Measurements from ENCODE around the gene PRLHR.

Gene PRLHR

DNA sequence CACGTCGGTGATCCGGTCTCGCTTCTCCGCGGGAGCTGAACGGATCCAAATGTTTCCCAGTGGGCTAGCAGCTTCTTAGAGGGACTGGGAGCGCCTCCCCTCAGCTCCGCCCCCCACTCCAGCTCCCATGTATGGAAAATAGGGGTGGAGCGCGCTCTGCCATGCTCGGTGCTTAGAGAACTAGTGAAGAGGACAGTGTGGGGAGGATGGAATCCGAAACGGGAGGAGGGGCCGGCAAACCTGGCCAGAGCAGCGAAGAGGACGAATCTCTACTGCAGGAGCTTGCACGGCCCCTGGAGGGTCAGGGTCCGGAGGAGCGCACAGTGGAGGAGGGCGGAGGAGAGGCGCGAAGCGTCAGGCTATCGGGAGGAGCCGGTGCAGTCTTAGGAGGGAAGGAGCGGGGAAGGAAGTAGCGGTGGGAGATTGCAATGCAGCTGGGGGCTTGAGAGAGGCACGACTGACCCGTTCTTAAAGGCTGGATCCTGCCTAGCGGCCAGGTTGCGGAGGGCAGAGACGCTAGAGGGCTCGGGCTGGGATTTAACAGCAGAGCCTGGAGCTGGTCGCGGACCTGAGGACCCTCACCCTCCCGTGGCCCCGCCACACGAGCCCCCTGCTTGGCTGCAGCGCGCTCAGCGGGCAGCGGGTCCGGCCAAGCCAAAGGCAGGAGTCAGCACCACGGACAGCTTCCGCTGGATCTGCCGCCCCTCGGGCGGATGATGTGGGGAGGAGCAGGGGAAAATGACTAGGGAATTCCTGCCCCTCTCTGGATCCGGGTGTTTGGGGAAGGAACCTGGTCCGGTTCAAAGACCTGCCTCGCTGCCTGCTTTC is at the start of gene PRLHR:
PRLHR (minus strand) TSS at position 51 of the 828 bp plus-strand sequence. CDS start 404 bp downstream, outside the sequence.
- TF ChIP-seq, protein P1, sequence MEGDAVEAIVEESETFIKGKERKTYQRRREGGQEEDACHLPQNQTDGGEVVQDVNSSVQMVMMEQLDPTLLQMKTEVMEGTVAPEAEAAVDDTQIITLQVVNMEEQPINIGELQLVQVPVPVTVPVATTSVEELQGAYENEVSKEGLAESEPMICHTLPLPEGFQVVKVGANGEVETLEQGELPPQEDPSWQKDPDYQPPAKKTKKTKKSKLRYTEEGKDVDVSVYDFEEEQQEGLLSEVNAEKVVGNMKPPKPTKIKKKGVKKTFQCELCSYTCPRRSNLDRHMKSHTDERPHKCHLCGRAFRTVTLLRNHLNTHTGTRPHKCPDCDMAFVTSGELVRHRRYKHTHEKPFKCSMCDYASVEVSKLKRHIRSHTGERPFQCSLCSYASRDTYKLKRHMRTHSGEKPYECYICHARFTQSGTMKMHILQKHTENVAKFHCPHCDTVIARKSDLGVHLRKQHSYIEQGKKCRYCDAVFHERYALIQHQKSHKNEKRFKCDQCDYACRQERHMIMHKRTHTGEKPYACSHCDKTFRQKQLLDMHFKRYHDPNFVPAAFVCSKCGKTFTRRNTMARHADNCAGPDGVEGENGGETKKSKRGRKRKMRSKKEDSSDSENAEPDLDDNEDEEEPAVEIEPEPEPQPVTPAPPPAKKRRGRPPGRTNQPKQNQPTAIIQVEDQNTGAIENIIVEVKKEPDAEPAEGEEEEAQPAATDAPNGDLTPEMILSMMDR (IDR thresholded peaks at IDR 0.05; ENCODE audit: low read depth, low read length): no peak
- TF ChIP-seq POLR2A (IDR thresholded peaks at IDR 0.05; ENCODE audit: extremely low read depth, insufficient read length) (no peak), MYC (IDR thresholded peaks at IDR 0.05; ENCODE audit: low read depth, low read length) (no peak)
- TF ChIP-seq, protein P2, sequence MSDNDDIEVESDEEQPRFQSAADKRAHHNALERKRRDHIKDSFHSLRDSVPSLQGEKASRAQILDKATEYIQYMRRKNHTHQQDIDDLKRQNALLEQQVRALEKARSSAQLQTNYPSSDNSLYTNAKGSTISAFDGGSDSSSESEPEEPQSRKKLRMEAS (IDR thresholded peaks at IDR 0.05; ENCODE audit: low read depth, low read length): no peak
- H3K4me3 ChIP-seq (ENCODE audit: low read depth, low read length): no peak within 1 kb of the TSS
- DNase-seq (ENCODE audit: low read depth): peak; percentile 8

DNA sequence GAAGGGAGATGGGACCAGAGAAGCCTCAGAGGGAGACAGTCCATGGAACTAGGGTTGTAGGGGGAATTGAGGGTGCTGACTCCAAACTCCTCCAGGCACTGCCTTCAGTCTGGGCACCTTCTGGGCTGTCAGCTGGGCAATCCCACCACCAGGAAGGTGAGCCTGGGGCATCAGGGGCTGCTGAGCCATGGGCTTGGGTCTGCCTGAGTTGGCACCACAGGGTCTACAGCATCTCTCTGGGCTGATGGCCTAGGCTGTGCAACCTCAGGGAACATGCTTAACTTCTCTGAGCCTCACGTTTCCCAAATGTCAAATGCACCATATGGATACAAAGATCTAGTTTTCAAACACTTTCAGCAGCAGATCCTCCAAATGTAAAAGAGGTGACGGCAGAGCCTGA is 46.8 kb upstream of the PRLHR start:
- DNase-seq (ENCODE audit: low read depth): no peak
- TF ChIP-seq, protein P1 (IDR thresholded peaks at IDR 0.05; ENCODE audit: low read depth, low read length): no peak
- no peak for TF ChIP-seq POLR2A (IDR thresholded peaks at IDR 0.05; ENCODE audit: extremely low read depth, insufficient read length)
- TF ChIP-seq MYC (IDR thresholded peaks at IDR 0.05; ENCODE audit: low read depth, low read length): no peak
- TF ChIP-seq, protein P2 (IDR thresholded peaks at IDR 0.05; ENCODE audit: low read depth, low read length): no peak
- no peak overlapping the region for H3K4me3 ChIP-seq (ENCODE audit: low read depth, low read length)

DNA sequence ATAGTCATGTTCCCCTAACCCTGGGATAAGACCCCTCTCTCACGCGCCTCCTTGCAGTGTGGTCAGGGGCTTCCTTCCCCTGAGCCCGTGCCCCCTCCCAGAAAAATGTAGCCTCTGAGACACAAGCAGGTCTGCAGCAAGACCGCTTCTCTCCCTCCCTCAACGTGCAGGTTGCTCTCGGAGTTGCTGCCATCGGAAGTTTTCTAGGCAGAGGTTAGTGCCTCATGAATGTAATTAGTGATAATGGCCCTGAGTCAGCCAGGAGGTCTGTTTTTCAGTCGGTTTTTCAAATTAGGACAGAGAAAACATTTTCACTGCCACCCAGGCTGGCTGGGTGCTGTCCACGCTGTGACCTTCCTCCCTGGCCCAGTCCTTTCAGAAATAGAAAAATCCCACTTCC is 43.2 kb upstream of the PRLHR start:
- no peak for DNase-seq (ENCODE audit: low read depth)
- H3K4me3 ChIP-seq (ENCODE audit: low read depth, low read length): no peak overlapping the region
- TF ChIP-seq, protein P1 (IDR thresholded peaks at IDR 0.05; ENCODE audit: low read depth, low read length): no peak

DNA sequence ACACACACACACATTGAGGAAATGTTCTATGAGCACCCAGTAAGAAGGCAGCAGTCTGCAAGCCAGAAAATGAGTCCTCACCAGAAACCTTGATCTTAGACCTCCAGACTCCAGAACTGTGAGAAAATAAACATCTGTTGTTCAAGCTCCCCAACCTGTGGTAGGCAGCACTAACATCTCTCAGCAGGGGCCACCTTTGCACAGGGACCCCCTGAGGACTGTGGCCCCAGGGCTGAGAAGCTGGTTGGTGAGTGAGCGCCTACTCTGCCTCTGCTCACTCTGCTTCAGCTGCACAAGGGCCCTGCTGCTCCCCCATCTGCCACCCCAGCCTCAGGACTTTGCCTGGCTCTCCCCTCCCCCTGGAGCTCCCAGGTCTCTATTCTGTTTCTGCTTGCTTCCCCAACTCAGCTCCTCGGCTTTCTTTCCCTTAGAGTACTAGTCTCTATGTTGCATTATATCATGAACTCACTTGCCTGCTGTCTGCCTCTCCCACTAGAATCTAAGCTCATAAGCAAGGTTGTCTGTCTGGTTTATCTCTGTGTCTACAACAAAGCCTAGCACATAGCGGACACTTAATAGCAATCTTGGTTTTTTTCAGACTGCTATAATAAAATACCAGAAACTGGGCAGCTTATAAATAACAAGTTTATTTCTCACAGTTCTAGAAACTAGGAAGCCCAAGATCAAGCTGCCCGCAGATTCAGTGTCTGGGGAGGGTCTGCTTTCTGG is 40.4 kb upstream of the PRLHR start:
- TF ChIP-seq, protein P1 (IDR thresholded peaks at IDR 0.05; ENCODE audit: low read depth, low read length): no peak
- TF ChIP-seq MYC (IDR thresholded peaks at IDR 0.05; ENCODE audit: low read depth, low read length) (no peak), POLR2A (IDR thresholded peaks at IDR 0.05; ENCODE audit: extremely low read depth, insufficient read length) (no peak)
- DNase-seq (ENCODE audit: low read depth): no peak
- H3K4me3 ChIP-seq (ENCODE audit: low read depth, low read length): no peak overlapping the region

DNA sequence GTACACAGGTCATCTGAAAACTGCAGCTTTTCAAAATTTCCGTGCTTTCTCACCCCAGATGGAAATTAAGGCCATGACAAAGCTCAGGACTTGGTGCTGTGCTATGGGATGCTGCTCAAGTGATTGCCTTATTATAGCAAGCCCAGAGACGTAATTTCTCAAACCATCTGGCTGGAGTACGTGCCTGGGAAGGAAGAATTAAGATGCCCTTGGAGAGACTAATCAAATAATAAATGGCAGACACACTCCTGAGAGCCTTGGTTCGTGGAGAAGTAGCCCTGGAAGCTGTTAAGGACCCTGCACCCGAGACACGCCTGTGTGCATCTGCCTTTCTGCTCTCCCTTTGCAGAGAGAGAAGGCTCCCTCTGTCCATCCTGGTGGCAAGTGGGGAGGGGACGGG is 38.3 kb upstream of the PRLHR start:
- H3K4me3 ChIP-seq (ENCODE audit: low read depth, low read length): no peak overlapping the region
- TF ChIP-seq, protein P2 (IDR thresholded peaks at IDR 0.05; ENCODE audit: low read depth, low read length): no peak
- TF ChIP-seq POLR2A (IDR thresholded peaks at IDR 0.05; ENCODE audit: extremely low read depth, insufficient read length) (no peak), MYC (IDR thresholded peaks at IDR 0.05; ENCODE audit: low read depth, low read length) (no peak)
- TF ChIP-seq, protein P1 (IDR thresholded peaks at IDR 0.05; ENCODE audit: low read depth, low read length): no peak
- DNase-seq (ENCODE audit: low read depth): no peak

All from NB4 (cell line).